A549 (cell line): ENCODE results near the gene MRRF.

Experiments used
- CHD2 ChIP-seq: fragments of 150-350 bp; IDR thresholded peaks from 2 replicates; pipeline ENCODE4 v1.6.1; 2014; ENCODE audit warnings: low read length; ENCODE audit not compliant: partially characterized antibody
- CTCF ChIP-seq: fragments of >200 bp; sonication (Bioruptor Twin); formaldehyde crosslinking; IDR thresholded peaks from 3 replicates; pipeline ENCODE4 v1.5.1; 2016
- POLR2A ChIP-seq: IDR thresholded peaks from 2 replicates; pipeline ENCODE4 v1.6.1; 2012; ENCODE audit warnings: mild to moderate bottlenecking, low read length
- TF ChIP-seq, protein P1 (sequence below): fragments of 250-450 bp; sonication (Bioruptor Pico); IDR thresholded peaks from 2 replicates; pipeline ENCODE4 v1.5.0; 2021; ENCODE audit warnings: mild to moderate bottlenecking, moderate library complexity, borderline replicate concordance

DNA sequence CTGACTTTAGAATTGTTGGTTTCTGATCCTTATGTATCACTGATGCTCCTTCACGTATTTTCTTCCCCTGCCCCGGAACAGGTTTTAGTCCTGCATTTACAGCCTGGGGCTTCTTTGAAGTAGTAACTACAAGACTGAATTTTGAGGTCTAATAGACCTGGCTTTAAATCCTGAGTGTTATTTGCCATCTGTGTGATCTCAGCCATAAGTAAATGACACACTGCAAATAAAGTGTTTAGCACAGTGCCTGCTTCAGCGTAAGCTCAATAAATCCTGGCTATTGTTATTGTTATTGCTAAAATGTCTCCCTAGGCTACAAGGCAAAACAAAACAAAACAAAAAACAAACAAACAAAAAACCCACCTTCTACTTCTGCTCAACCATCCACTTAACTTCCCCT, 20.3 kb upstream of the MRRF start:
- TF ChIP-seq CTCF, result no peak
- TF ChIP-seq POLR2A, result no peak
- TF ChIP-seq, protein P1, sequence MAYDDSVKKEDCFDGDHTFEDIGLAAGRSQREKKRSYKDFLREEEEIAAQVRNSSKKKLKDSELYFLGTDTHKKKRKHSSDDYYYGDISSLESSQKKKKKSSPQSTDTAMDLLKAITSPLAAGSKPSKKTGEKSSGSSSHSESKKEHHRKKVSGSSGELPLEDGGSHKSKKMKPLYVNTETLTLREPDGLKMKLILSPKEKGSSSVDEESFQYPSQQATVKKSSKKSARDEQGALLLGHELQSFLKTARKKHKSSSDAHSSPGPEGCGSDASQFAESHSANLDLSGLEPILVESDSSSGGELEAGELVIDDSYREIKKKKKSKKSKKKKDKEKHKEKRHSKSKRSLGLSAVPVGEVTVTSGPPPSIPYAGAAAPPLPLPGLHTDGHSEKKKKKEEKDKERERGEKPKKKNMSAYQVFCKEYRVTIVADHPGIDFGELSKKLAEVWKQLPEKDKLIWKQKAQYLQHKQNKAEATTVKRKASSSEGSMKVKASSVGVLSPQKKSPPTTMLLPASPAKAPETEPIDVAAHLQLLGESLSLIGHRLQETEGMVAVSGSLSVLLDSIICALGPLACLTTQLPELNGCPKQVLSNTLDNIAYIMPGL (CRISPR knock-in tag), result no peak
- TF ChIP-seq CHD2, result no peak
